ENCODE results near the gene EMILIN3. TPM values are rescaled to one million over a fixed set of nuclear protein-coding genes. Genes with fewer than 3 reads are reported as not detected.

EMILIN3 gene
- polyA plus RNA-seq, 1 donor: 19.7 TPM

GRCh38 chr20:41364236-41364855 is 2.3 kb downstream of the EMILIN3 start:
- no peak for DNase-seq

- no peak for DNase-seq
Measured at GRCh38 chr20:41363601-41364000, 3.0 kb downstream of the EMILIN3 start.

- no peak for DNase-seq
Measured at GRCh38 chr20:41362748-41363140, 3.9 kb downstream of the EMILIN3 start.

- no peak for DNase-seq
Measured at GRCh38 chr20:41361757-41362747, 4.6 kb downstream of the EMILIN3 start.

GRCh38 chr20:41360831-41361756 is 5.5 kb downstream of the EMILIN3 start:
- no peak for DNase-seq

- no peak for DNase-seq
Measured at GRCh38 chr20:41359541-41360011, 7.0 kb downstream of the EMILIN3 start.

- no peak for DNase-seq
Measured at GRCh38 chr20:41358717-41359116, 7.9 kb downstream of the EMILIN3 start.

- DNase-seq: no peak
Measured at GRCh38 chr20:41358230-41358629, 8.4 kb downstream of the EMILIN3 start.

- DNase-seq: no peak
Measured at GRCh38 chr20:41357424-41358163, 9.0 kb downstream of the EMILIN3 start.

- DNase-seq: no peak
Measured at GRCh38 chr20:41356951-41357350, 9.7 kb downstream of the EMILIN3 start.

- no peak for DNase-seq
Measured at GRCh38 chr20:41355598-41356203, 10.9 kb downstream of the EMILIN3 start.

GRCh38 chr20:41355192-41355591 is 11.4 kb downstream of the EMILIN3 start:
- DNase-seq: no peak

GRCh38 chr20:41353530-41353929 is 13.1 kb downstream of the EMILIN3 start:
- no peak for DNase-seq

GRCh38 chr20:41352666-41353065 is 14.0 kb downstream of the EMILIN3 start:
- no peak for DNase-seq

- DNase-seq: no peak
Measured at GRCh38 chr20:41352106-41352505, 14.5 kb downstream of the EMILIN3 start.

- no peak for DNase-seq
Measured at GRCh38 chr20:41350408-41350962, 16.1 kb downstream of the EMILIN3 start.

GRCh38 chr20:41349943-41350342 is 16.7 kb downstream of the EMILIN3 start:
- DNase-seq: no peak

GRCh38 chr20:41349266-41349665 is 17.4 kb downstream of the EMILIN3 start:
- no peak for DNase-seq

- no peak for DNase-seq
Measured at GRCh38 chr20:41348430-41349172, 18.0 kb downstream of the EMILIN3 start.

Data from hindlimb muscle (tissue), 1 donor.